ENCODE results near the gene LRRC4B.
A peak's percentile ranks its signal among the peaks of the same experiment; 100 is the strongest.

The LRRC4B gene

DNA sequence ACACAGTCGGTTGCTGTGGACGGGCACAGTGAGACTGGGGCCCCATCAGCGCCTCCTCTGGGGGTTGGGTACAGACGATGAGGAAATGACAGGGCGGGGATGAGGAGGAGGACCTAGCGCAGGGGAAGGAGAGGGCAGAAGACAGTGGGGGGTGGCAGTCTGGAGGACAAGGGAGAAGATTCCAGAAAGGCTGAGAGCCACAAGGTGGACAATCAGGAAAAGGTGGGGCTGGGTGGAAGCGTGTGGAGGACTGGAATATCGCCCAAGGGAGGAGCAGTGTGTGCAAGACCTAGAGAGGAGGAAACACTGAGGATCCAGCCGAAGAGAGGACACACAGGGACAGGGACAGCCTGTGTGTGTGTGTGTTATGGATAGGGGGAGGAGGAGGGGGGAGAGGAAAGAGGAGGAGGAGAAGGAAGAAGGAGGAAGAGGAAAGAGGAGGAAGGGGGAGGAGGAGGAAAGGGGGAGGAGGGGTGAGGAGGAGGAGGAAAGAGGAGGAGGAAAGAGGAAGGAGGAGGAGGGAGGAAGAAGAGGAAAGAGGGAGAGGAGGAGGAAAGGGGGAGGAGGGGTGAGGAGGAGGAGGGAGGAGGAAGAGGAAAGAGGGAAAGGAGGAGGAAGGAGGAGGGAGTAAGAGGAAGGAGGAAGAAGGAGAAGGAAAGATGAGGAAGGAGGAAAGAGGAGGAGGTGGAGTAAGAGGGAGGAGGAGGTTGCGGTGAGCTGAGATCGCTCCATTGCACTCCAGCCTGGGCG lies 75.8 kb downstream of the LRRC4B start:
- no peak for DNase-seq (ENCODE audit: low spot score)
- Histone ChIP-seq H3K27me3 (ENCODE audit: insufficient read depth, poor library complexity, severe bottlenecking) (peaks cover 17% of the 10 kb centered on the region), H3K4me3 (ENCODE audit: severe bottlenecking) (no peak overlapping the region), H3K9me3 (ENCODE audit: severe bottlenecking) (no peaks in the 10 kb centered on the region), H3K27ac (ENCODE audit: poor library complexity, severe bottlenecking) (no peak overlapping the region), H3K36me3 (ENCODE audit: low read depth) (no peaks in the 10 kb centered on the region), H3K4me1 (ENCODE audit: insufficient read depth, poor library complexity, severe bottlenecking) (no peaks in the 10 kb centered on the region)
- TF ChIP-seq, protein P1, sequence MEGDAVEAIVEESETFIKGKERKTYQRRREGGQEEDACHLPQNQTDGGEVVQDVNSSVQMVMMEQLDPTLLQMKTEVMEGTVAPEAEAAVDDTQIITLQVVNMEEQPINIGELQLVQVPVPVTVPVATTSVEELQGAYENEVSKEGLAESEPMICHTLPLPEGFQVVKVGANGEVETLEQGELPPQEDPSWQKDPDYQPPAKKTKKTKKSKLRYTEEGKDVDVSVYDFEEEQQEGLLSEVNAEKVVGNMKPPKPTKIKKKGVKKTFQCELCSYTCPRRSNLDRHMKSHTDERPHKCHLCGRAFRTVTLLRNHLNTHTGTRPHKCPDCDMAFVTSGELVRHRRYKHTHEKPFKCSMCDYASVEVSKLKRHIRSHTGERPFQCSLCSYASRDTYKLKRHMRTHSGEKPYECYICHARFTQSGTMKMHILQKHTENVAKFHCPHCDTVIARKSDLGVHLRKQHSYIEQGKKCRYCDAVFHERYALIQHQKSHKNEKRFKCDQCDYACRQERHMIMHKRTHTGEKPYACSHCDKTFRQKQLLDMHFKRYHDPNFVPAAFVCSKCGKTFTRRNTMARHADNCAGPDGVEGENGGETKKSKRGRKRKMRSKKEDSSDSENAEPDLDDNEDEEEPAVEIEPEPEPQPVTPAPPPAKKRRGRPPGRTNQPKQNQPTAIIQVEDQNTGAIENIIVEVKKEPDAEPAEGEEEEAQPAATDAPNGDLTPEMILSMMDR (IDR thresholded peaks at IDR 0.05; ENCODE audit: poor library complexity, severe bottlenecking), result no peak
- ATAC-seq (ENCODE audit: low read depth), result 0 out of 3 replicates have a peak, but pooled peaks have one; percentile 15

DNA sequence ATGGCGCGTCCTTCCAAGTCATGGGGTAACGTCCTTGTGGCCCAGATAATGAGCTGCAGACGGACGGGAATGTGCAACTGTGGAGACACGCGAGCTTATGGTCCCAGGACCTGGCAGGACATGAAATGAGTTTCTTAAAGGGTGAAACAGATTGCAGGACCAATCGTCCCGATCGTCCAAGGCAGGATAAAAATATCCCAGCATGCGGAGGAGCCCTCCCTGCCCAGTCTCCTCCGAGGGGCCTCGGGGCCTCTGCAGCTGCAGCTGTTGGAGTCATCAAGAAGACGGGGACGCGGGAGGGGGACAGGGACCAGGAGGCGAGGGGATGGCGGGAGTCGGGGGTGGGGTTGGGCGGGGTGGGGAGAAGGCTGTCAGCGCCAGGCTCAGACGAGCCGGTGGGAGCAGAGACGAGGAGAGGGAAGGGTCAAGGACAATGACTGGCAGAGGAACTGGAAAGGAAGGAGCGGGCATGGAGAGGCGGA lies 77.2 kb downstream of the LRRC4B start:
- no peaks in the 10 kb centered on the region for H3K9me3 ChIP-seq (ENCODE audit: severe bottlenecking)
- peaks cover 21% of the 10 kb centered on the region for H3K27me3 ChIP-seq (ENCODE audit: insufficient read depth, poor library complexity, severe bottlenecking)
- TF ChIP-seq, protein P1 (IDR thresholded peaks at IDR 0.05; ENCODE audit: poor library complexity, severe bottlenecking), result no peak
- no peak for ATAC-seq (ENCODE audit: low read depth)
- no peaks in the 10 kb centered on the region for H3K4me1 ChIP-seq (ENCODE audit: insufficient read depth, poor library complexity, severe bottlenecking)
- no peak for DNase-seq (ENCODE audit: low spot score)
- H3K4me3 ChIP-seq (ENCODE audit: severe bottlenecking), result no peak overlapping the region
- H3K36me3 ChIP-seq (ENCODE audit: low read depth), result no peaks in the 10 kb centered on the region
- no peak overlapping the region for H3K27ac ChIP-seq (ENCODE audit: poor library complexity, severe bottlenecking)

DNA sequence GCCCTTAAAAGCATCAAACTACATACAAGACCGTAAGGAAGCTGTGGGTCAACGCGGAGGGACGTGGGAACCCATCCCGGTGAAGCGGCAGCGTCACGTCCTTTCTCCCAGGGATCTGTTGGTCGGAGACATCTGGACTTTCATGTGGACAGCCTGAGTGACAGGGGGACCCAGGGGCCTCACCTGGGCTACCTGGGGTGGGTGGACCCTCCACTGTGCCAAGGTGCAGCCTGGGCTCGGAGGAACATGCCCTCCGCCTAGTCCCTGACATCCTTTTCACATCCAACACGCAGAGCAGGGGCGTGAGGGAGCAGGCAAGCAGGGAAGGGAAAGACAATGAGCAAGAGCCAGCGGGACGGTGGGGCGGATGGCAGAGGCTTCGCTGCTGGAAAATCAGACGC lies 77.8 kb downstream of the LRRC4B start:
- Histone ChIP-seq H3K27me3 (ENCODE audit: insufficient read depth, poor library complexity, severe bottlenecking) (peaks cover 21% of the 10 kb centered on the region), H3K9me3 (ENCODE audit: severe bottlenecking) (no peaks in the 10 kb centered on the region), H3K4me3 (ENCODE audit: severe bottlenecking) (no peak overlapping the region), H3K4me1 (ENCODE audit: insufficient read depth, poor library complexity, severe bottlenecking) (no peaks in the 10 kb centered on the region), H3K36me3 (ENCODE audit: low read depth) (no peaks in the 10 kb centered on the region), H3K27ac (ENCODE audit: poor library complexity, severe bottlenecking) (no peak overlapping the region)
- no peak for ATAC-seq (ENCODE audit: low read depth)
- no peak for DNase-seq (ENCODE audit: low spot score)
- TF ChIP-seq, protein P1 (IDR thresholded peaks at IDR 0.05; ENCODE audit: poor library complexity, severe bottlenecking), result no peak

DNA sequence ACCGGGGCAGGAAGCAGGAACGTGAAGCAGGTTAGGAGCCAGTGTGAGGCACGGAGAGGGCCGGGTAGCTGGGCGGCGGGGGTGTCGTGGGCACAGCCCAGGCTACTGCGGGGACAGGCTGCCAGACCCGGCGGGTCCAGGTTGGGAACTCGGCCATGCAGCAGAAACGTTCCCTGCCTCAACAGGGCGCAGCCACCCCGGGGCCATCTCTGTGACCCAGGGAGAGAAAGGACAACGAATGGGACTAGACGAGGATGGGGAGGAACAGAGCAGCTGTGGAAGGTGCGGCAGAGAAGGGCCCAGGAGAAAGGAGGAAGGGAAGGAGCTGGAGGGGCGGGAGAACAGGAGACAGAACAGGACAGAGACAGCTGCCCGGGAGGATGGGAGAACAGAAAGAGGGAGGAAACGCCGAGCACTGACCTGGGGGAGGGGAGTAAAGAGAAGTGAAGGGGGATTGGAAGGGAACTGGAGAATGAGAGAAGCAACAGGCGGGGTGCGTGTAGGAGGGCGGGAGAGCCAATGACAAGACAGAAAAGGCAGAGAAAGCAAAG lies 78.7 kb downstream of the LRRC4B start:
- peak; percentile 27; the same call in 1 of the 3 replicates for ATAC-seq (ENCODE audit: low read depth)
- H3K4me3 ChIP-seq (ENCODE audit: severe bottlenecking), result no peak overlapping the region
- no peaks in the 10 kb centered on the region for H3K36me3 ChIP-seq (ENCODE audit: low read depth)
- H3K27me3 ChIP-seq (ENCODE audit: insufficient read depth, poor library complexity, severe bottlenecking), result peaks cover 21% of the 10 kb centered on the region
- H3K9me3 ChIP-seq (ENCODE audit: severe bottlenecking), result no peaks in the 10 kb centered on the region
- TF ChIP-seq, protein P1 (IDR thresholded peaks at IDR 0.05; ENCODE audit: poor library complexity, severe bottlenecking), result no peak
- no peak overlapping the region for H3K27ac ChIP-seq (ENCODE audit: poor library complexity, severe bottlenecking)
- no peak for DNase-seq (ENCODE audit: low spot score)
- H3K4me1 ChIP-seq (ENCODE audit: insufficient read depth, poor library complexity, severe bottlenecking), result no peaks in the 10 kb centered on the region

All from RWPE2 (cell line).